OCI-LY1 (cell line): Measurements from ENCODE around the gene STX8.

Experiments
- H2AFZ ChIP-seq: fragments of 200-600 bp; sonication (generic), shearing (Covaris generic); 2 replicates; pipeline ENCODE4 v1.6.0; 2014; ENCODE audit warnings: antibody characterized with exemption, mild to moderate bottlenecking, low read length
- H3F3A ChIP-seq: fragments of 200-600 bp; sonication (generic), shearing (Covaris generic); 2 replicates; pipeline ENCODE4 v1.6.0; 2014; ENCODE audit warnings: mild to moderate bottlenecking, antibody characterized with exemption, low read length, moderate library complexity; ENCODE audit not compliant: insufficient read depth
- H3K27ac ChIP-seq: fragments of 200-600 bp; sonication (generic); 2 replicates; pipeline ENCODE4 v1.5.1; 2014; ENCODE audit warnings: low read length, mixed run types, mild to moderate bottlenecking, low read depth; ENCODE audit not compliant: poor library complexity, severe bottlenecking
- H3K27me3 ChIP-seq: fragments of 200-600 bp; sonication (generic); 2 replicates; pipeline ENCODE4 v1.6.0; 2014; ENCODE audit warnings: antibody characterized with exemption, mild to moderate bottlenecking, low read length, moderate library complexity; ENCODE audit not compliant: insufficient read depth
- H3K36me3 ChIP-seq: fragments of 200-600 bp; sonication (generic); 2 replicates; pipeline ENCODE4 v1.6.1; 2014; ENCODE audit warnings: mild to moderate bottlenecking, antibody characterized with exemption, low read length, moderate library complexity, mixed read lengths; ENCODE audit not compliant: insufficient read depth
- H3K4me1 ChIP-seq: fragments of 200-600 bp; sonication (generic); 2 replicates; pipeline ENCODE4 v1.5.1; 2014; ENCODE audit warnings: mild to moderate bottlenecking, low read length, moderate library complexity; ENCODE audit not compliant: insufficient read depth, severe bottlenecking
- H3K4me2 ChIP-seq: fragments of 200-600 bp; sonication (generic), shearing (Covaris generic); 2 replicates; pipeline ENCODE4 v1.6.1; 2014; ENCODE audit warnings: low read length
- H3K4me3 ChIP-seq: fragments of 200-600 bp; sonication (generic); 2 replicates; pipeline ENCODE4 v1.5.1; 2014; ENCODE audit warnings: low read length, low read depth, mild to moderate bottlenecking, mixed read lengths; ENCODE audit not compliant: poor library complexity, severe bottlenecking
- H3K79me2 ChIP-seq: fragments of 200-600 bp; shearing (Covaris generic); 2 replicates; pipeline ENCODE4 v1.6.1; 2016; ENCODE audit warnings: mixed run types, low read length, mixed read lengths; ENCODE audit not compliant: insufficient read depth
- H3K9ac ChIP-seq: fragments of 200-600 bp; sonication (generic), shearing (Covaris generic); 2 replicates; pipeline ENCODE4 v1.6.1; 2014; ENCODE audit warnings: mild to moderate bottlenecking, low read length, mixed read lengths
- H3K9me2 ChIP-seq: fragments of 200-600 bp; sonication (generic), shearing (Covaris generic); 2 replicates; pipeline ENCODE4 v1.6.1; 2014; ENCODE audit warnings: low read depth, mild to moderate bottlenecking, low read length, mixed read lengths
- H3K9me3 ChIP-seq: fragments of 200-600 bp; shearing (Covaris generic); 2 replicates; pipeline ENCODE4 v1.6.1; 2014; ENCODE audit warnings: low read length, mixed read lengths
- H4K20me1 ChIP-seq: fragments of 200-600 bp; sonication (generic), shearing (Covaris generic); 2 replicates; pipeline ENCODE4 v1.6.0; 2016; ENCODE audit warnings: mild to moderate bottlenecking, low read length; ENCODE audit not compliant: insufficient read depth
- EZH2 ChIP-seq: fragments of 200-600 bp; sonication (generic), shearing (Covaris generic); IDR thresholded peaks from 2 replicates; pipeline ENCODE4 v1.8.0; 2017; ENCODE audit warnings: borderline replicate concordance, mixed run types, mild to moderate bottlenecking, antibody characterized with exemption, low read length, moderate library complexity, mixed read lengths
- TF ChIP-seq, protein P1 (sequence below): fragments of 200-600 bp; sonication (generic), shearing (Covaris generic); IDR thresholded peaks from 2 replicates; pipeline ENCODE4 v1.5.1; 2017; ENCODE audit warnings: mild to moderate bottlenecking, antibody characterized with exemption, low read length, moderate library complexity, mixed read lengths

STX8 gene

DNA sequence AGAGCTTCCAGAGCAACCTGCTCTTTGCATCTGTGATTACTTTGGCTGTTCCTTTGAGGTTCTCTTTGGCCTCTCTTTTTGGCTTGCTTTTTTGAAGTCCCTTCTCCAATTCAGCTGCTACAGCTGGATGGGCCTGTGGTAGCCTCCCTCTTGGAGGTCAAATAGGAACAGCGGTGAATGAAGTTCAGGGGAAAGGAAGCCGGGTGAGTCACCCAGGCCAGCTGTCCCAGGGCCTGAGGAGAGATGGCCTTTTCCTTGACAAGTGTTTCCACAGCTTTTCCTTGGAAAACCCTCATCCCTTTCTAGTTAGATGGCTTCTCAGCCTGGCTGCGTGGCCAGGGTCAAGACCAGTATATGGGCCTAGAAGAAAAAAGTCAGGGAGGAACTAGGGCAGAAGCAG, 103.1 kb downstream of the STX8 start:
- Histone ChIP-seq H3K36me3 (no peaks in the 10 kb centered on the region), H2AFZ (no peak overlapping the region), H3K79me2 (no peaks in the 10 kb centered on the region), H3K4me1 (peaks cover 7% of the 10 kb centered on the region), H3K27ac (no peak overlapping the region), H3K4me3 (no peak overlapping the region), H4K20me1 (no peaks in the 10 kb centered on the region), H3K4me2 (no peak overlapping the region), H3K27me3 (no peaks in the 10 kb centered on the region), H3K9me2 (no peaks in the 10 kb centered on the region), H3K9ac (no peak overlapping the region), H3K9me3 (no peaks in the 10 kb centered on the region), H3F3A (no peaks in the 10 kb centered on the region)
- TF ChIP-seq, protein P1, sequence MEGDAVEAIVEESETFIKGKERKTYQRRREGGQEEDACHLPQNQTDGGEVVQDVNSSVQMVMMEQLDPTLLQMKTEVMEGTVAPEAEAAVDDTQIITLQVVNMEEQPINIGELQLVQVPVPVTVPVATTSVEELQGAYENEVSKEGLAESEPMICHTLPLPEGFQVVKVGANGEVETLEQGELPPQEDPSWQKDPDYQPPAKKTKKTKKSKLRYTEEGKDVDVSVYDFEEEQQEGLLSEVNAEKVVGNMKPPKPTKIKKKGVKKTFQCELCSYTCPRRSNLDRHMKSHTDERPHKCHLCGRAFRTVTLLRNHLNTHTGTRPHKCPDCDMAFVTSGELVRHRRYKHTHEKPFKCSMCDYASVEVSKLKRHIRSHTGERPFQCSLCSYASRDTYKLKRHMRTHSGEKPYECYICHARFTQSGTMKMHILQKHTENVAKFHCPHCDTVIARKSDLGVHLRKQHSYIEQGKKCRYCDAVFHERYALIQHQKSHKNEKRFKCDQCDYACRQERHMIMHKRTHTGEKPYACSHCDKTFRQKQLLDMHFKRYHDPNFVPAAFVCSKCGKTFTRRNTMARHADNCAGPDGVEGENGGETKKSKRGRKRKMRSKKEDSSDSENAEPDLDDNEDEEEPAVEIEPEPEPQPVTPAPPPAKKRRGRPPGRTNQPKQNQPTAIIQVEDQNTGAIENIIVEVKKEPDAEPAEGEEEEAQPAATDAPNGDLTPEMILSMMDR, result no peak
- TF ChIP-seq EZH2, result no peak

DNA sequence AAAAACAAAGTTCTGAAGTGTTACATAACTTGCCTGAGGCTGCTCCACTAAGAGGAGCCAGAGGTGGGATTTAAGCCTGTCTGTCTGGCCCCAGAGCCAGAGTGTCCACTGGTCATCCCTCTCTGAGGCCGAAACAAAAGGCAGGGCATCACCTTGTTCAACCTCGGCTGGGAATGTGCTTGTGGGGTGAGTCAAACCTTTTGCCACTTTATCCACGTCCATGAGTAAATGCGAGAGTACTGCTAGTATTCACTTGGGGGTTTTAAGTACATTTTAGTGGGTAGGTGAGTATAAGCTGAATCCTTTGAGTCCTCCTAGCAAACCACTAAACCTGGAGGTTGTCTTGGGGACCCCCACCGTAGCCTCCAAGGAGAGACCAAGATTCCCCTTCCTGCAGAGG, 103.5 kb downstream of the STX8 start:
- Histone ChIP-seq H3K9me2 (no peaks in the 10 kb centered on the region), H3K4me1 (peaks cover 7% of the 10 kb centered on the region), H2AFZ (no peak overlapping the region), H3K9me3 (no peaks in the 10 kb centered on the region), H3F3A (no peaks in the 10 kb centered on the region), H3K36me3 (no peaks in the 10 kb centered on the region), H3K4me3 (no peak overlapping the region), H3K79me2 (no peaks in the 10 kb centered on the region), H3K27me3 (no peaks in the 10 kb centered on the region), H3K27ac (no peak overlapping the region), H3K9ac (no peak overlapping the region), H3K4me2 (no peak overlapping the region), H4K20me1 (no peaks in the 10 kb centered on the region)
- TF ChIP-seq EZH2, result no peak
- TF ChIP-seq, protein P1, result no peak

DNA sequence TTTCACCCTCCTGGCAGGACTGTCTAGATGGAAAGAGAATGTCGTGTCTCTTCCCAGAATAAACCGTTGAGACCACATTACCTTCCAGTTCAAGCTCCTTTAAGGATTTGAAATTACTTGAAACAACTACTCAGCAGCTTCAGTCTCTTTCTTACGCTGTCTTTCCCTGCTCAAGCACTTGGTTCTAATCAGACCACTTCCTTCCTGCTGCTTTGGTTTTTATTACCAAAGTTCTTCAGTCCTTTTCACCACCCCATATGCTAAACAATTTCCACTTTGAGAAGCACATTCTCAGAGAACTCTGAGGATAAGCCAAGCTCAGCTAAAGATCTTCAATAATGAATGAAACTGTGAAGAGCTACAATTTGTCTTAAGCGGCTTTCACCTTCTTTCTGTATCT, 105.4 kb downstream of the STX8 start:
- Histone ChIP-seq H3K9ac (no peak overlapping the region), H3K79me2 (no peaks in the 10 kb centered on the region), H3K36me3 (no peaks in the 10 kb centered on the region), H3K9me2 (no peaks in the 10 kb centered on the region), H3K9me3 (no peaks in the 10 kb centered on the region), H3K4me1 (peaks cover 7% of the 10 kb centered on the region), H2AFZ (no peak overlapping the region), H3K4me2 (no peak overlapping the region), H4K20me1 (no peaks in the 10 kb centered on the region), H3K27ac (no peak overlapping the region), H3K27me3 (no peaks in the 10 kb centered on the region), H3K4me3 (no peak overlapping the region), H3F3A (no peaks in the 10 kb centered on the region)
- TF ChIP-seq, protein P1, result no peak
- TF ChIP-seq EZH2, result no peak
